Measurements from ENCODE around the gene EPHB1.

- TF ChIP-seq ARNTL (CRISPR knock-in tag; IDR thresholded peaks at IDR 0.05; ENCODE audit: borderline replicate concordance, low read depth) (no peak), CSRNP3 (CRISPR knock-in tag; IDR thresholded peaks at IDR 0.05) (no peak), TSHZ2 (CRISPR knock-in tag; IDR thresholded peaks at IDR 0.05) (no peak), CREB5 (CRISPR knock-in tag; IDR thresholded peaks at IDR 0.05; ENCODE audit: low read depth) (no peak), ZNF8 (CRISPR knock-in tag; IDR thresholded peaks at IDR 0.05) (no peak), ISL1 (CRISPR knock-in tag; IDR thresholded peaks at IDR 0.05) (no peak), CSDC2 (CRISPR knock-in tag; IDR thresholded peaks at IDR 0.05) (no peak), POU6F1 (CRISPR knock-in tag; IDR thresholded peaks at IDR 0.05; ENCODE audit: borderline replicate concordance, low read depth) (no peak), ZFP30 (CRISPR knock-in tag; IDR thresholded peaks at IDR 0.05) (no peak), PPARA (CRISPR knock-in tag; IDR thresholded peaks at IDR 0.05; ENCODE audit: borderline replicate concordance) (no peak), PATZ1 (CRISPR knock-in tag; IDR thresholded peaks at IDR 0.05; ENCODE audit: borderline replicate concordance) (no peak), TOX (CRISPR knock-in tag; IDR thresholded peaks at IDR 0.05; ENCODE audit: borderline replicate concordance) (no peak)
These were observed 154.1 kb downstream of the EPHB1 start for GRCh38 chr3:134949150-134949549.

All from SK-N-SH treated with all-trans-retinoic acid at 6 μM for 48 hours (cell line).